Activated naive CD8-positive, alpha-beta T cell treated with anti-CD3 and anti-CD28 coated beads for 36 hours (primary cell): ENCODE results near the gene P4HB. TPM values are rescaled to one million over a fixed set of nuclear protein-coding genes. Genes with fewer than 3 reads are reported as not detected.

Experiments used
- DNase-seq: peaks from one replicate; pipeline ENCODE4 v3.0.0; 2021
- H3K27ac Mint-ChIP-seq: one replicate; pipeline ENCODE4 v1.8.0; 2022; ENCODE audit warnings: mild to moderate bottlenecking, moderate library complexity, mixed read lengths
- H3K27me3 Mint-ChIP-seq: one replicate; pipeline ENCODE4 v1.8.0; 2022; ENCODE audit warnings: mild to moderate bottlenecking, mixed read lengths
- H3K36me3 Mint-ChIP-seq: one replicate; pipeline ENCODE4 v1.8.0; 2021; ENCODE audit warnings: mild to moderate bottlenecking, mixed read lengths
- H3K4me1 Mint-ChIP-seq: one replicate; pipeline ENCODE4 v1.8.0; 2021; ENCODE audit warnings: mixed read lengths
- H3K4me3 Mint-ChIP-seq: one replicate; pipeline ENCODE4 v1.8.0; 2022; ENCODE audit warnings: mild to moderate bottlenecking, moderate library complexity, mixed read lengths
- H3K9me3 Mint-ChIP-seq: one replicate; pipeline ENCODE4 v1.8.0; 2022; ENCODE audit warnings: mixed read lengths
- total RNA-seq, 2 experiments: library from RNA; stranded (reverse); gene quantifications; one replicate each; pipeline ENCODE4 v1.2.3, GENCODE V29; 2021

Gene P4HB
- total RNA-seq, 2 experiments from 2014 or later, result 395 to 405 TPM

GRCh38 chr17:81866440-81867169 lies 6.3 kb upstream of the P4HB start:
- H3K36me3 Mint-ChIP-seq, result peaks cover 39% of the 10 kb centered on the region
- no peaks in the 10 kb centered on the region for H3K27me3 Mint-ChIP-seq
- peaks cover 44% of the 10 kb centered on the region for H3K4me1 Mint-ChIP-seq
- H3K27ac Mint-ChIP-seq, result peak overlapping the region; percentile 82
- no peaks in the 10 kb centered on the region for H3K9me3 Mint-ChIP-seq
- H3K4me3 Mint-ChIP-seq, result peak overlapping the region; percentile 32
- DNase-seq, result no peak

DNA sequence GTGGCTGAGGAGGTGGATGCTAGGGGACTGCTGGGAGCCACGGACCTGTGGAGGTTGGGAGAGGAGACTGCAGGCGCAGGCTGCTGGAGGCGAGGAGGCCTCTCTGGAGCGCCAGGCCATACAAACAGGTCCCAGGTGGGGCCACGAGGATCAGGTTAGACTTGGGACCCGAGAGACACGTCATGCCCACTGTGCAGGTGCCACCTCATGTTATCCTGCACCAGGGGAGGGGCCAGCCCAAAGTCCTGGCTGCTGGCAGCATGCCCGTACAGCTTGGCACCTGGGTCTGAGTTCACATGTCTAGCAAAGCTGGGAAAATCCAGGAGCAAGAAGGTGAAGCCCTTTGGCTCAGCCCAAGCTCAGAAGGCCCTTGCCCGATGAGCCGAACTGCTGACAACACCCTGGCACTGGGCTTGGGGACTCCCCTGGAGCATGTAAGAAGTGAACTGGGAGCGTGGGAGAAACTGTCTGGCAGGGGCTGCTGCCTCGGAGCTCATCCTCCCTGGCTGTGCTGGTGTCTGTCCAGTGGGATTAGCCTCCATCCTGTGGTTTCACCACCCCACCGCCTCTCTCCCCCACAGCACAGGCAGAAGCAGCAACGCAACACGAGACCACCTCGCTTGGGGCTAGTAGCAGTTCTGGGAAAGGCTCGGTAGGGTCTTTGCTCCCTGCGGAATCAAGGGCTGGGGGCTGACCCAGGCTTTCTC lies 5.6 kb upstream of the P4HB start:
- H3K27ac Mint-ChIP-seq, result peak overlapping the region; percentile 82
- DNase-seq, result no peak
- no peaks in the 10 kb centered on the region for H3K27me3 Mint-ChIP-seq
- peak overlapping the region; percentile 10 for H3K4me3 Mint-ChIP-seq
- peaks cover 44% of the 10 kb centered on the region for H3K4me1 Mint-ChIP-seq
- no peaks in the 10 kb centered on the region for H3K9me3 Mint-ChIP-seq
- peaks cover 42% of the 10 kb centered on the region for H3K36me3 Mint-ChIP-seq

DNA sequence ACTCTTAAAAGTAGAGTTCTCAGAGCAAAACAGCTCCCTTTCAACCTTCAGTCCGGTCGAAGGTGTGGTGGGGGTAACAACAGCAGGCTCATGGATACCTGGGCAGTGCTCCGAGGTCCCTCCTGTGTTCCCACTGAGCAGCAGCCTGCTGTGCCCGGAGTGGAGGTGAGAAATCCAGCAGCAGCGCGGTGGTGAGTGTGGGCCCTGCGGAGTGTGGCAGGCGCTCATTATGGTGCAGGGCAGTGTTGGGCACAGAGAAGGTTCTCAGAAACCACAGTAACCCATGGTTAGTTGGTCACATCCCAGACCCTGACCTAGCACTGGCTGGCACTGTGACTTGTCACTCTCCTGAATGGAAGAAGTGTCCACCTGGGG lies 5.0 kb upstream of the P4HB start:
- H3K9me3 Mint-ChIP-seq, result no peaks in the 10 kb centered on the region
- no peaks in the 10 kb centered on the region for H3K27me3 Mint-ChIP-seq
- DNase-seq, result no peak
- peaks cover 43% of the 10 kb centered on the region for H3K36me3 Mint-ChIP-seq
- peaks cover 46% of the 10 kb centered on the region for H3K4me1 Mint-ChIP-seq
- peak overlapping the region; percentile 10 for H3K4me3 Mint-ChIP-seq
- peak overlapping the region; percentile 45 for H3K27ac Mint-ChIP-seq

DNA sequence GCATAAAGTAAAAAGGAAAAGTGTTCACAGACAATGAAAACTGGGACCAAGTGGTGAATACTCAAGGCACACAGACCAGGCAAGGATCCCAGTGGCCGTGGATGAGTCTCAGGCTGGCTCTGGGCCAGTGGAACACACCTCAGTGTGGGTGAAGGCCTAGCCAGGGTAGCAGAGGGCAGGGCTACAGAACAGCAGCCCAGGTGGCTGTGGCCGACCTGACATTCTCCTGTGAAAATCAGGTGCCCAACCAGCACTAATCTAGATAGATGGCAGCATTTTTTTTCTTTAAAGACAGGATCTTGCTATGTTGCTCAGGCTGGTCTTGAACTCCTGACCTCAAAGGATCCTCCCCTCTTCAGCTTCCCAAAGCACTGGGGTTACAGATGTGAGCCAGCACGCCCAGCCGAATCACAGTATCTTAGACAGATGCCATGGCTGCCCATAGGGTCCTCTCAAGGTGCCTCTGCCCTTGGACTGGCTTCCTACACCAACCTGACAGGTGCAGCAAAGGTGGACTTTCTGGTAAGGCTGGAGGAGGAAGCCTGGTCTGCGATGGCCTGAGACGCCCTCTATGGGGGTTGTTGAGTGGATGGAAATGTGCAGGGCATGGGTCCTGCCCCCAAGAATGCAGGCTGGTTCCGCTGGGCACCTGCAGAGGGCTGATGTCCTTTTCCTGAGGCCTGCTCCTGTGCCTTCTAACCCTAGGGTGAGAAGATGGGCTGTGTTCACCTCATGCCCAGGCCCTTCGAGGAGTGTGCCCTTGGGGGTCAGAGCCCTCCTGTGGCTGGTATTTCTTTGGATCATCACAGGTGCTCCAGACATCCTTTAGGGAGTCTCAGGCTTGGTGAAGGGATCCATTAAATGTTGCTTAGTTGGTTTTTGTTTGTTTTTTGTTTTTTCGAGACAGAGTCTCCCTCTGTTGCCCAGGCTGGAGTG lies 3.8 kb upstream of the P4HB start:
- Mint-ChIP-seq H3K9me3 (no peaks in the 10 kb centered on the region), H3K27me3 (no peaks in the 10 kb centered on the region)

GRCh38 chr17:81863123-81863675 lies 2.9 kb upstream of the P4HB start:
- Mint-ChIP-seq H3K36me3 (peaks cover 42% of the 10 kb centered on the region), H3K27ac (peak overlapping the region; percentile 69), H3K9me3 (no peaks in the 10 kb centered on the region), H3K4me1 (peaks cover 47% of the 10 kb centered on the region), H3K4me3 (peak overlapping the region; percentile 86), H3K27me3 (no peaks in the 10 kb centered on the region)
- no peak for DNase-seq

More for the DNA sequence above, 3.8 kb upstream of the P4HB start:
- Mint-ChIP-seq H3K27ac (peak overlapping the region; percentile 69), H3K36me3 (peaks cover 37% of the 10 kb centered on the region), H3K4me1 (peaks cover 45% of the 10 kb centered on the region), H3K4me3 (peak overlapping the region; percentile 37)
- DNase-seq, result no peak

DNA sequence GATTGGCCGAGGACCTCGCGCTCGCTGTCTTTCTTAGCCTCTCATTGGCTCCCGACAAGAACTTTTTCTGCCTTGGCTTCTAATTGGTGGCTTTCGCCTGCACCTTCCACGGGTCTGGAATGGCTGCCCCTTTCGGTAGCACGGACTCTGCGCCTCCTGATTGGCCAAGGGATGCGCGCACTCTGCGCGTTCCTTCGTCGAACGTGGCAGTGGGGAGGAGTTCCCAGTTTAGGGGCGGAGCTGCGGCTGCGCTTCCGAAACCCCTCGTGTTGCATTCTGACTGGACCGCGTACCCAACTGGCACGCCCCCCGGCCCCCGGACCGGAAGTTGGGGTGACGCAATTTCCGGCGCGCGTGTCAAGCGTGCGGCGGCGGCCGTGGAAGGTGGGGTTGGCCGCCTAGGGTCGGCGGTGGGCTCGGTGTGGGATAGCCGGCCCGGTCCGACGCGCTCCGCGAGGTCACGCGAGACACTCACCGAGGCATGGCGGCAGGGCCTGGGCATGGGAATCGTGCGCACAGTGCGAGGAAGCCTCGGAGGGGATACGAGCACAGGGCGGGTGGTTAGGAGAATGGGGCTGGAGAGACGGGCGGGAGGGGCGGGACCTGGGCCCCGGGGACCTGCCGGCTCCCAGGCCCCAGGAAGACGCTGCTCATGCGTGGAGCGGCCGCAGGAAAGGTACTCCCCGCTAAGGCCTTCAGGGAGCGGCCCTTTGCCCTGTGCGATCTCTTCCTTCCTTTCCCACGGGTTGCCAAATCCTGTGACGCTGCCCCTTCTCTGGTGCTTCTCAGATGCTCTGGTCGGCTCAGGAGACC lies 627 bp upstream of the P4HB start:
- H3K4me3 Mint-ChIP-seq, result peak overlapping the region; percentile 96
- H3K27me3 Mint-ChIP-seq, result no peaks in the 10 kb centered on the region
- H3K9me3 Mint-ChIP-seq, result no peaks in the 10 kb centered on the region
- H3K4me1 Mint-ChIP-seq, result peaks cover 43% of the 10 kb centered on the region
- peak overlapping the region; percentile 97 for H3K27ac Mint-ChIP-seq
- DNase-seq, result peak; percentile 99
- H3K36me3 Mint-ChIP-seq, result peaks cover 53% of the 10 kb centered on the region

- peaks cover 36% of the 10 kb centered on the region for H3K4me1 Mint-ChIP-seq
- DNase-seq, result no peak
Measured at GRCh38 chr17:81858967-81859905, 1.1 kb downstream of the P4HB start.

GRCh38 chr17:81858170-81858966 lies 2.0 kb downstream of the P4HB start:
- DNase-seq, result no peak
- H3K27ac Mint-ChIP-seq, result peak overlapping the region; percentile 83
- peaks cover 53% of the 10 kb centered on the region for H3K36me3 Mint-ChIP-seq
- no peaks in the 10 kb centered on the region for H3K27me3 Mint-ChIP-seq
- no peaks in the 10 kb centered on the region for H3K9me3 Mint-ChIP-seq
- peaks cover 28% of the 10 kb centered on the region for H3K4me1 Mint-ChIP-seq
- peak overlapping the region; percentile 97 for H3K4me3 Mint-ChIP-seq

More at GRCh38 chr17:81858967-81859905, 1.1 kb downstream of the P4HB start:
- H3K4me3 Mint-ChIP-seq, result peak overlapping the region; percentile 97
- no peaks in the 10 kb centered on the region for H3K27me3 Mint-ChIP-seq
- no peaks in the 10 kb centered on the region for H3K9me3 Mint-ChIP-seq
- H3K27ac Mint-ChIP-seq, result peak overlapping the region; percentile 83
- H3K36me3 Mint-ChIP-seq, result peaks cover 52% of the 10 kb centered on the region

DNA sequence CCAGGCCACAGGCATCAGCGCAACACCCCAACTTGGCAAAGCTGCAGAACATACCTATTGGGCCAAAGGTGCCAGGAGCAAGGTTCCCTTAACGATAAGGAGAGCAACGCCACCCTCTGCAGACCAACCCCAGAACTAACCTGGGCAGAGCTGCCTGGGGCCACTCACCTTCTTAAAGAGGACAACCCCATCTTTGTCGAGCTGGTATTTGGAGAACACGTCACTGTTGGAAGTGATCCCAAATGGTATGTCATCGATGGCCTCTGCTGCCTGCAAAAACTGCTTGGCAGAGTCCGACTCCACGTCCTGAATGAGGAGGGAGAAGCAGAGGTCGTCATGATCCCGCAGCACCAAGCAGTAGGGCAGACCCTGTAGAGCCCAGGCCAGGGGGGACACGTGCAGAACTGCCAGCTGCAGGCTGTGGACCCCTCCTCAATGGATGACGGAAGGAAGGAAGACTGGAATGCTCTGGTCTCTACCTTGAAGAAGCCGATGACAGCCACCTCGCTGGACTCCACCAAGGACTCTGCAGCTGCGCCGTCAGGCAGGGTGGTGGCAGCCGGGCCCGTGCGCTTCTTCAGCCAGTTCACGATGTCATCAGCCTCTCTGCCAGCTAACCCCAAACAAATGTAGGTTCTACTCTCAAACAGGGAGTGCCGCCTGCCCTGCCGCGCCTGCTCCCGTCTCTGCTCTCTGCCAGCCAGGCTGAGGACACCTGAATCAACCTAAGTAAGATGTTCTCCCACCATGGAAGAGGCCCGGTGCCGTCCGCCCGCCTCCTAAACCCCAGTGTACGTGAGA lies 5.2 kb downstream of the P4HB start:
- Mint-ChIP-seq H3K27me3 (no peaks in the 10 kb centered on the region), H3K9me3 (no peaks in the 10 kb centered on the region), H3K36me3 (peaks cover 46% of the 10 kb centered on the region), H3K4me1 (peaks cover 19% of the 10 kb centered on the region), H3K27ac (no peak overlapping the region), H3K4me3 (no peak overlapping the region)
- DNase-seq, result no peak

DNA sequence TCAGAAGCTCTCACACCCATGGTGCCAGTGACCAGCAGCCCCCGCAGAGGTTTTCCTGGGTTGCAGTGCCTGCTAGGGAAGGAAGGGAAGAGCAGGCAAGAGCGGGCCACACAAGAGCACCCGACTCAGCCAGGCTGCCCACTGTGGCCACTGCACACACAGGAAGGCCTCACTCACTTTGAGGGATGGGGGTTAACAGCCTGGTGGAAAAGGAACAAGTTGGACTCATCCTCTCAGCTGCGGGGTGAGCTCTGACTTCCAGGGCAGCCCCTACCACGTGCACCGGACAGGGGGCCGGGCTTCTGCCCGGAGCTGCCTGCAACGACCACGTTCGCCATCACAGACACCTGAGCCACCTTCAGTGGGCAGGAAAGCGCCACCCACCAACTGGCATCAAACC lies 8.1 kb downstream of the P4HB start:
- DNase-seq, result no peak
- Mint-ChIP-seq H3K36me3 (peaks cover 25% of the 10 kb centered on the region), H3K4me3 (no peak overlapping the region), H3K4me1 (peaks cover 5% of the 10 kb centered on the region), H3K9me3 (no peaks in the 10 kb centered on the region), H3K27me3 (no peaks in the 10 kb centered on the region), H3K27ac (no peak overlapping the region)

GRCh38 chr17:81851423-81851822 lies 8.9 kb downstream of the P4HB start:
- Mint-ChIP-seq H3K27me3 (no peaks in the 10 kb centered on the region), H3K27ac (no peak overlapping the region), H3K4me1 (peaks cover 5% of the 10 kb centered on the region), H3K36me3 (peaks cover 22% of the 10 kb centered on the region), H3K4me3 (no peak overlapping the region), H3K9me3 (no peaks in the 10 kb centered on the region)
- DNase-seq, result no peak

DNA sequence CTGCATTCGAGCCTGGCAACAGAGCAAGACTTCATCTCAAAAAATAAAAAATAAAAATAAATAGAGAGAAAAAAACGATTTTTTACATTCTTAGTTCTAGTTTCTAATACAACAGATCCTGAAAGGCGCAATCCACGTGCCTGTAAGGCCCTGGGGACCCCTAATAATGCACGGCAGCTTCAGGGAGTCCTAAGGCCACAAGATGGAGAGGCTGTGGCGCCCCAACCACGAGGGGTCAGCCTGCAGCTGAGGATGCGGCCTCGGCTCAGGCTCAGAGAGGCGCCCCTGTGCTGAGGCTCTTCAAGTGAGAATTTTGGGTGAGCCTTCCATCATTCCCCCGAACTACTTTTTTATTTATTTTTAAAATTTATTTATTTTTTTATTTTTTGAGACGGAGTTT lies 10.9 kb downstream of the P4HB start:
- no peak overlapping the region for H3K4me3 Mint-ChIP-seq
- peaks cover 24% of the 10 kb centered on the region for H3K36me3 Mint-ChIP-seq
- H3K9me3 Mint-ChIP-seq, result no peaks in the 10 kb centered on the region
- H3K27me3 Mint-ChIP-seq, result no peaks in the 10 kb centered on the region
- DNase-seq, result no peak
- no peaks in the 10 kb centered on the region for H3K4me1 Mint-ChIP-seq
- H3K27ac Mint-ChIP-seq, result no peak overlapping the region
